GM21390 (cell line): ENCODE measurements around the gene TLN1.

Experiments used
- ATAC-seq: cut with Tn5 transposase; IDR thresholded peaks from one replicate; pipeline ENCODE4 v1.9.1; 2021; ENCODE audit not compliant: unreplicated experiment

The TLN1 gene

GRCh38 chr9:35731415-35732184 is 395 bp downstream of the TLN1 start:
- ATAC-seq, result no peak

DNA sequence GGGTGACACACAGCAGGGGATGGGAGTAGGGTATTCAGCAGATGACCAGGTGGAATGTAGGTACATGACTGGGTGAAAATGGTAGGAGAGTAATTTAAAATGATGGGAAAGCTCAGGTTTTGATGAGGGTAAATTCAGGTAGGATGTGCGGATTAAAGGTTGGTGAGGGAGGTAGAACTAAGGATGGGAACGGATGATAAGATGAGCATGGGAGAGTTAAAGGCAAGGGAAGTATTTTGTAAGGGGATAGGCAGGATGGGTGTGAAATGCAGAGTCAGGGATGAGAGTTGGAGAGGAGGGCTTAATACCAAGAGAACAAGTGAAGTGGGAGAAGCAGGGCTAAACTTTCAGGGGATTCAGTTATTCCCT is 1.5 kb downstream of the TLN1 start:
- ATAC-seq, result no peak

DNA sequence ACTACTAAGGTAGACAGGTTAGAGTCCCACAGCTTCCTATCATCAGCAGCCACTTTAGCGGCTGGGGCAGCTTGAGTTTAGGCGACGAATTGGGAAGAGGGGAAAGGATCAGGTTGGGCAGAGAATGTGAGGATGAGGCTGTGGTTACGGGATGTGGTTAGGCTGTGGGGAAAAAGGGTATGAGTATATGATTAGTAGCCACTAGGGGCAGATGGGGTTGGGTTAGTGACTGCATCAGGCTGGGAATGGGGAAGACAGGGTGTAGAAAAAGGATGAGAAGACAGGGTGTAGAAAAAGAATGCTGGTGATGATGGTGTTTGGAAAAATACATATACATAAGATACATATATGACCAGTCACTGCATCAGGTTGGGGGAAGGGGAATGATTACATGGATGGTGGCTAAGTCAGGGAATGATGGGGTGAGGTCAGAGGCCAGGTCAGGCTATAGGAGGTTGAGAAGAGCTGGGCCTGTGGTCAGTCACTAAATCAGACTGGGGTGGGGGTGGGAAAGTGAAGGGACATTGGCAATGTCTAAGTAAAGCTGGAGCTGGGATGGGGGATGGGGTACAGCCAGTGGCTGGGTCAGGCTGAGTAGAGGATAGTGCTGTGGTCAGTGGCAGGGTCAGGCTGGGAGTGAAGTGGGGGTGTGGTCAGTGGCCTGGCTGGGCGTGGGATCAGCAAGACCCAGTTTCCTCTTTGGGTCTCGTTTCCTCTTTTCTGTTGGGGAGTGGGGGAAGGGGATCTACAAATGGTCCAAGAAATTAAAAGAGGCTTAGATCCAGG is 2.1 kb downstream of the TLN1 start:
- ATAC-seq, result no peak

GRCh38 chr9:35729101-35729500 is 2.9 kb downstream of the TLN1 start:
- no peak for ATAC-seq

- no peak for ATAC-seq
Measured at GRCh38 chr9:35728041-35728971, 3.7 kb downstream of the TLN1 start.

GRCh38 chr9:35727676-35728040 is 4.3 kb downstream of the TLN1 start:
- ATAC-seq, result no peak

DNA sequence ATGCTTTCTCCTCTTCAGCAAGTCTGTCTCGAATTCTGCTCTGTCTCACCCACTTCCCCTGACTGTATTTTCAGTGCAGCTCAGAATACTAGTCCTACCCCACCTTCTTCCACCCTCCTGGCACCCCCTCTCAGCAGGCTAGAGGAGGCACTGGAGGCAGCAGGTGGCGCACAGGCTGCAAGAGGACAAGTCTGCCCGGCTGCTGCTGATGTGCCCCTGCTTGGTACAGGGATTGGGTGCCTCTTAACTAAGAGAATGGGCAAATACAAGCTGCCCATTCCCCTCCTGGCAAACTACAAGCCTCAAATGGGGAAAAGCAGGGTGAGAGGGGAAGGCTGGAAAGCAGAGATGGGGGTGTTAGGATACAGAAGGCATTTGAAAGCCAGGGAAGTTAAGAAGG is 5.1 kb downstream of the TLN1 start:
- no peak for ATAC-seq

DNA sequence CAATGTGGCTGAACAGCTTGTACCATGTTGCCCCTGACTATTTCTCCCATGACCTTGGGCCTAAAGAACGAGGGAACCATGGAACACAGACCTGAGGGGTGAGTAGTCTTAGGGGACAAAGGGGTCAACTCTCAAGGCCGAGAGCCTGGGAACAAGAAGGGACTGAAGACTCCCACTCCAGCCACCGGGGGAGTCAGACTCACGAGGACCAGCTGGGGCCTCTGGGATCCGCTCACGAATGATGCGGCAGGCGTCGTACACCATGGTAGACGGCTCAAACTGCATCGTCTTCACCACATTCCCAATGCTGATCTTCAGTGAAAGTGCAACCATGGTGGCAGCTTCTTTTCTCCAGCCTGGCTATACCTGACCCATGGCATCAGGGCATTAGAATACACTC is 6.6 kb downstream of the TLN1 start:
- ATAC-seq, result no peak

DNA sequence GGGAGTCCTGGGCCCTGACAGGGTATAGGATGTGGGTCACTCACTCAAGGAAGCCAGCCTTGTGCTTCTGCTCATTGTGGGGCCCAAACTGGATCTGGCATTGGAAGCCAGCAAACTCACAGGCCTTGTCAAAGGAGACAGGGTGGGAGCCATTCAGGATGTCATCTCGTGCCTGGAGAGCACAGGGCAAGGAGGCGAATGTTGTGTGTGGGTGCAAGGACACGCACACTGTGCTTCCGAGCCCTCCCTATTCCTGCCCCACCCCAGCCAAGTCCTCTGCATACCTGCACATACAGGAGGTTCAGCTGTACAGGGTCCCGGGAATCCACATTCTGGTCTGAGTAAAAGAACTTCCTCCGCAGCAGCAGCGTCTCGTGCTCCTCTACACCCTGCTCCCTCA is 8.1 kb downstream of the TLN1 start:
- ATAC-seq, result no peak

GRCh38 chr9:35723426-35723825 is 8.6 kb downstream of the TLN1 start:
- no peak for ATAC-seq

- ATAC-seq, result no peak
Measured at GRCh38 chr9:35719546-35719945, 12.4 kb downstream of the TLN1 start.

DNA sequence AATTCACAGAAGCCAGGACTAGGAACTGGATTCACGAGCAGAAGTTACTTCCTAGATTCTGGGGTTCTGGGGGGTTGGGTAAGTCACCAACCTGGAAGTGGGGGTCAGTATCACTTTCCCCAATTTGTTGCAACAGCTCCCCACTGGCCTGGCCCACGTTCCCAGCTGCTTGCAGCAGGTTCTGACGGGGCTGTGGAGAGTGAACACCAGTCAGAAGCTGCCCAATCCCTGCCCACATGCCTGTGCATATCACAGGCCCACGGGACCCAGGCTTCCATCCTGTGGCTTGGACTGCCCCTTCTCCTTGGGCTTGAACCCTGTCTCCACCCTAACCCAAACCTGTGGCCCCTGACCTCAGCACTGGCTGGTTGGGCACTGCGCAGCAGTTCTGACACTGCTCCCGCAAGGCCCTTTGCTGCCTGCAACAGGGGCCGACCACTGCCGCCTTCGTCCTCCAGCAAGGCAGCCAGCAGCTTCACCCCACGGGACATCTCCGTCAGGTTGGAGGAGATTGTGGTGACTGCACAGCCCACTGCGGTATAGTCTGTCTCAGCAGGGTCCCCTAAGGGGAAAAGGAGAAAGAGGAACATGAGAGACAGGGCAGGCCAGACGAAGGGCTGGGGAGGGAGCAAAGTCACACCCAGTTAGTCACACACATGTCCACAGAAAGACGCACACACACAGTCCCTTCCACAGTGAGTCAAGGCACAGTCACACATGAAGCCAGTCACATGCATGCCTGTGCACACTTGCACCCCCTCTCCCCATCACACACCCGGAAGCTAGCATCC is 13.1 kb downstream of the TLN1 start:
- no peak for ATAC-seq

GRCh38 chr9:35717132-35717870 is 14.7 kb downstream of the TLN1 start:
- ATAC-seq, result no peak

DNA sequence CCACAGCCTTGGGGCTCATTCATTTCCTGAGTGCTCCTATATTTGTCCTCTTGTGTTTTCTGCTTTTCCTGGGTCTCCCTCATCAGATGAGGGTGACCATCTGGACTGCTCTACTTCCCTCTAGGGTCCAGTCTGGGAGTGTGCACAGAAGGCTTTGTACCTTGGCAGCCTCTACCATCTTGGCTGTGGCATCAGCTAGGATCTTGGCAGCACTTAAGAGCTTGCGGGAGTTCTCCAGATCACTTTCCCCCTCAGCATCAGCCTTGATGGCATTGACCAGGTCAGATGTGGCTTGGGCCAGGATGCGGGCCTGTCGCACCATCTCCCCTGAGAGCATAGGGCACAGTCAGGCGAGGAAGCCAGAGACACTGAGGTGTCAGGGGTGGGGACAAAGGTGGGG is 15.8 kb downstream of the TLN1 start:
- no peak for ATAC-seq

DNA sequence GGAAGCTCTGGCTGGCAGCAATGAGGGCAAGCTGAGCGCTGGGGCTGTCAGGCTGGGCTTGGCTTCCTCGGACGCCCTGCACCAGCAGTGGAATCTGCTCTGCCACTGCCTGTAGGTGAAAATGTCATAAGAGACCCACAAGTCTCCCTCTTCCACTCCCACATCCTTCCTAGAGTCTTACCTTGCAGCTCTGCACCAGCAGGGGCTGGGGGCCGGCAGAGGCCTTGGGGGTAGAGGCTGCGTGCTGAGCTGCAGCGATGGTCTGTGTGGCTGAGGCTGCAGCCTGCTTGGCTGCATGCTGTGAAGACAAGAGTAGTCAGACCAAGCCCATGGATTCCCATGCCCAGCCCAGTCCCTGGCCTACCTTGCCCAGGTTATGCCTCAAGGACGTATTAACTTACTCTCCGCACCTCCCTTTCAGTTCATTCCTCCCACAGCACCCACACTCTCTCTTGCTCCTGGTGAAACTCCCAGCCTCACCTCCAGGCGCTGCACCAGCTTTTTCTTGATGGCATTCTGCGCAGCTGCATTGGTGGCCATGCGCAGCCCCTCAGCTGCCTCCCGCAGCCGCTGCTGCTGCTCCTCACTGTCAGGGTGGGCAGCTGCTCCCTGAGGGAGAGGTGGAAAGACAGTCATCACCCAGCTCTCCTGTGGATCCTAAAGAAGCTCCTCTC is 17.3 kb downstream of the TLN1 start:
- ATAC-seq, result no peak

GRCh38 chr9:35714123-35714522 is 17.9 kb downstream of the TLN1 start:
- ATAC-seq, result no peak

- ATAC-seq, result no peak
Measured at GRCh38 chr9:35713578-35713977, 18.4 kb downstream of the TLN1 start.

DNA sequence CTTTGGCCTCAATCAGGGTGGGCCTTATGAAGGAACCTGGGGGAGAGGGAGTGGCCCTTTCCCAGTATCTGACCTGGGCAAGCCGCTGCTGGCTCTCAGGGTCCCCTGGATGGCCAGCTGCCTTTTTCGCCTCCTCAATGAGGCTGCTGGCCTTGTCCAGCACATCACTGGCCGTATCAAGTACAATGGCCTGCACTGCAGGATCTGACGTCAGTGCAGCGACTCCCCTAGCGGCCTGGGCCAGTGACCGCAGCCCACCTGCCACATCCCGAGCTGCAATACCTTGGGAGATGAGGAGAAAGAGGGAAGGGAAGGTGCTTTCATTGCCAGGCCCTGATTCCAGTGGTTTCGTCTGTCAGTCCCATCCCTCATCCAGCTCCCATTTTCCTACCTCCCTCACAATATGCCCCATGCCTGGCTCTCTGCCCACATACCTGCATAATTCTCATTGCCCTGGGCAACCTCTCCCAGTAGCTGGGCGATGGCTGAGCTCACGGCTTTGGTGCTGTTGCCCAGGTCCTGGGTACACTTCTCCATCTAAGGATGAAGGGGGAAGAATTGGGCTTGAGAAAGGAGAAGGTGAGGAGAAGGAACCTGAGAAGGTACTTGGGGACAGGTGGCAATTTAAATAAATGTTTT is 19.1 kb downstream of the TLN1 start:
- no peak for ATAC-seq
